Measurements from ENCODE around the gene ARID1B.
A peak's percentile ranks its signal among the peaks of the same experiment; 100 is the strongest.

Gene ARID1B

GRCh38 chr6:156833755-156834154, 56.6 kb downstream of the ARID1B start:
- H3K4me1 ChIP-seq (ENCODE audit: control insufficient read depth in 1 of 2, insufficient read depth in 2 of 2, low read length in 2 of 2), result no peaks in the 10 kb centered on the region
- H2BK12ac ChIP-seq (ENCODE audit: low read length), result no peak overlapping the region
- no peak overlapping the region for H2AK5ac ChIP-seq (ENCODE audit: low read length)
- peaks cover 4% of the 10 kb centered on the region for H3K79me2 ChIP-seq (ENCODE audit: control insufficient read depth, insufficient read depth, low read length, poor library complexity)
- H2AFZ ChIP-seq (ENCODE audit: insufficient read depth, low read length, poor library complexity), result no peak overlapping the region
- no peak overlapping the region for H3K14ac ChIP-seq (ENCODE audit: low read length)
- H3K27ac ChIP-seq (ENCODE audit: low read depth, low read length), result no peak overlapping the region
- no CpG with 5 or more reads among the region's 1 CpG for WGBS (ENCODE audit: extremely low coverage, insufficient coverage, insufficient read length)
- no peaks in the 10 kb centered on the region for H3K9me3 ChIP-seq (ENCODE audit: insufficient read depth, low read depth, low read length)
- H3K4me2 ChIP-seq (ENCODE audit: low read length), result no peak overlapping the region
- H3K23ac ChIP-seq (ENCODE audit: low read length), result no peak overlapping the region
- H2BK5ac ChIP-seq (ENCODE audit: low read depth, low read length, poor library complexity), result no peak overlapping the region
- no peak overlapping the region for H2BK120ac ChIP-seq (ENCODE audit: insufficient read depth, low read length, poor library complexity)
- no peaks in the 10 kb centered on the region for H3K79me1 ChIP-seq (ENCODE audit: low read length)
- H3K4me3 ChIP-seq (ENCODE audit: low read depth, low read length), result no peak overlapping the region
- H3K9ac ChIP-seq (ENCODE audit: low read length), result no peak overlapping the region
- no peak overlapping the region for H4K12ac ChIP-seq (ENCODE audit: low read depth, low read length)
- no peak overlapping the region for H3K4ac ChIP-seq (ENCODE audit: low read depth, low read length)
- no peak for DNase-seq
- no peak overlapping the region for H4K91ac ChIP-seq (ENCODE audit: low read depth, low read length)
- no peak overlapping the region for H4K8ac ChIP-seq (ENCODE audit: low read depth, low read length)
- no peak overlapping the region for H3K18ac ChIP-seq (ENCODE audit: low read length)
- H3K27me3 ChIP-seq (ENCODE audit: insufficient read depth, low read length), result no peaks in the 10 kb centered on the region
- H3K36me3 ChIP-seq (ENCODE audit: control insufficient read depth in 1 of 2, insufficient read depth in 2 of 2, low read length in 2 of 2), result peaks cover 9 to 11% of the 10 kb centered on the region in 2 experiments

DNA sequence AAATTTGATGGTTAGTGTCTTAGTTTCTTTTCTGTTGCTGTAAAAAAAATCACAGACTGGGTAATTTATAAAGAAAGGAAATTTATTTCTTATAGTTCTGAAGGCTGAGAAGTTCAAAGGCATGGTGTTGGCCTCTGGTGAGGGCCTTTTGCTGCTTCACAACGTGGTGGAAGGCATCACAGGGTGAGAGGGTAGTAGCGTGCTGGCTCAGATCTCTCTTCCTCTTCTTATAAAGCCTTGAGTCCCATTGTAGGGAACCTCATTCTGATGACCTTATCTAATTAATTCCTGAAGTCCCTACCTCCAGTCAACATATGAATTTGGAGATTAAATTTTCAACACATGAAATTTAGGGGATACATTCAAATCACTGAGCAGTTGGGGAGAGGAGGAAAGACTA, 62.0 kb downstream of the ARID1B start:
- WGBS (ENCODE audit: extremely low coverage, insufficient coverage, insufficient read length), result no CpG with 5 or more reads among the region's 2 CpGs
- H4K8ac ChIP-seq (ENCODE audit: low read depth, low read length), result no peak overlapping the region
- no peak overlapping the region for H3K18ac ChIP-seq (ENCODE audit: low read length)
- H3K27ac ChIP-seq (ENCODE audit: low read depth, low read length), result no peak overlapping the region
- no peaks in the 10 kb centered on the region for H3K27me3 ChIP-seq (ENCODE audit: insufficient read depth, low read length)
- no peaks in the 10 kb centered on the region for H3K9me3 ChIP-seq (ENCODE audit: insufficient read depth, low read depth, low read length)
- no peak overlapping the region for H3K14ac ChIP-seq (ENCODE audit: low read length)
- no peak overlapping the region for H2AFZ ChIP-seq (ENCODE audit: insufficient read depth, low read length, poor library complexity)
- no peak overlapping the region for H3K4me2 ChIP-seq (ENCODE audit: low read length)
- no peaks in the 10 kb centered on the region for H3K79me2 ChIP-seq (ENCODE audit: control insufficient read depth, insufficient read depth, low read length, poor library complexity)
- no peak overlapping the region for H2BK120ac ChIP-seq (ENCODE audit: insufficient read depth, low read length, poor library complexity)
- H3K4ac ChIP-seq (ENCODE audit: low read depth, low read length), result no peak overlapping the region
- H3K36me3 ChIP-seq (ENCODE audit: control insufficient read depth in 1 of 2, insufficient read depth in 2 of 2, low read length in 2 of 2), result peaks cover 5 to 8% of the 10 kb centered on the region in 2 experiments
- H3K79me1 ChIP-seq (ENCODE audit: low read length), result peaks cover 2% of the 10 kb centered on the region
- H4K91ac ChIP-seq (ENCODE audit: low read depth, low read length), result no peak overlapping the region
- H3K23ac ChIP-seq (ENCODE audit: low read length), result no peak overlapping the region
- no peak for DNase-seq
- H3K9ac ChIP-seq (ENCODE audit: low read length), result no peak overlapping the region
- H3K4me3 ChIP-seq (ENCODE audit: low read depth, low read length), result no peak overlapping the region
- H2BK12ac ChIP-seq (ENCODE audit: low read length), result no peak overlapping the region
- H4K12ac ChIP-seq (ENCODE audit: low read depth, low read length), result no peak overlapping the region
- H3K4me1 ChIP-seq (ENCODE audit: control insufficient read depth in 1 of 2, insufficient read depth in 2 of 2, low read length in 2 of 2), result peaks cover 0 to 8% of the 10 kb centered on the region in 2 experiments
- no peak overlapping the region for H2BK5ac ChIP-seq (ENCODE audit: low read depth, low read length, poor library complexity)
- H2AK5ac ChIP-seq (ENCODE audit: low read length), result no peak overlapping the region

GRCh38 chr6:156839591-156840001, 62.4 kb downstream of the ARID1B start:
- Histone ChIP-seq H3K27ac (ENCODE audit: low read depth, low read length) (no peak overlapping the region), H2AK5ac (ENCODE audit: low read length) (no peak overlapping the region), H4K12ac (ENCODE audit: low read depth, low read length) (no peak overlapping the region), H3K79me1 (ENCODE audit: low read length) (peaks cover 2% of the 10 kb centered on the region), H4K91ac (ENCODE audit: low read depth, low read length) (no peak overlapping the region), H3K23ac (ENCODE audit: low read length) (peak overlapping the region; percentile 24), H3K4me2 (ENCODE audit: low read length) (no peak overlapping the region), H3K4me1 (ENCODE audit: control insufficient read depth in 1 of 2, insufficient read depth in 2 of 2, low read length in 2 of 2) (peaks cover 0 to 8% of the 10 kb centered on the region in 2 experiments), H2BK120ac (ENCODE audit: insufficient read depth, low read length, poor library complexity) (no peak overlapping the region), H2BK5ac (ENCODE audit: low read depth, low read length, poor library complexity) (no peak overlapping the region), H3K4me3 (ENCODE audit: low read depth, low read length) (peak overlapping the region; percentile 25), H3K9ac (ENCODE audit: low read length) (no peak overlapping the region), H2AFZ (ENCODE audit: insufficient read depth, low read length, poor library complexity) (no peak overlapping the region), H3K27me3 (ENCODE audit: insufficient read depth, low read length) (no peaks in the 10 kb centered on the region), H4K8ac (ENCODE audit: low read depth, low read length) (no peak overlapping the region), H3K79me2 (ENCODE audit: control insufficient read depth, insufficient read depth, low read length, poor library complexity) (no peaks in the 10 kb centered on the region), H2BK12ac (ENCODE audit: low read length) (no peak overlapping the region), H3K18ac (ENCODE audit: low read length) (no peak overlapping the region), H3K4ac (ENCODE audit: low read depth, low read length) (no peak overlapping the region), H3K9me3 (ENCODE audit: insufficient read depth, low read depth, low read length) (no peaks in the 10 kb centered on the region), H3K36me3 (ENCODE audit: control insufficient read depth in 1 of 2, insufficient read depth in 2 of 2, low read length in 2 of 2) (peaks cover 5 to 8% of the 10 kb centered on the region in 2 experiments), H3K14ac (ENCODE audit: low read length) (no peak overlapping the region)
- DNase-seq, result no peak
- WGBS (ENCODE audit: extremely low coverage, insufficient coverage, insufficient read length), result no CpG with 5 or more reads among the region's 9 CpGs

DNA sequence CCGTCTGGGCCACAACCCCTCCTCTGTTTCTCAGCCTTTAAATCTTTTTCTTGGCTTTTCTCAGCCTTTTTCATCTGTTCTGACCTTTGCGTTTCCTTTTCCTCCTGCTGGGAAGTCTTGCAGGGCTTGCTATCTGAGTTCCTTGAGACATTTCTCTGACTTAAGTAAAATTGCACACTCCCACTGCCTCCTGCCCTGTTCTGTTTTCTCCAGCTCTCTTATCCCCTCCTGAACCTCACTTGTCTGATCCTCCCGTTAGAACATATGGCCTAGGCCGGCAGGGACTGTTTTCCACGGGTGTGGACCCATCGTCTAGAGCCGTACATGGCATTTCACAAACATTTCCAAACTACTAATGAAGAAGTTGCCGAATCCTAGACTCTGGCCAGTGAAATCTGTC, 63.0 kb downstream of the ARID1B start:
- Histone ChIP-seq H3K18ac (ENCODE audit: low read length) (no peak overlapping the region), H2AK5ac (ENCODE audit: low read length) (no peak overlapping the region), H3K36me3 (ENCODE audit: control insufficient read depth in 1 of 2, insufficient read depth in 2 of 2, low read length in 2 of 2) (peaks cover 5 to 8% of the 10 kb centered on the region in 2 experiments), H3K27ac (ENCODE audit: low read depth, low read length) (peak overlapping the region; percentile 33), H3K4me3 (ENCODE audit: low read depth, low read length) (no peak overlapping the region), H4K8ac (ENCODE audit: low read depth, low read length) (no peak overlapping the region), H3K9me3 (ENCODE audit: insufficient read depth, low read depth, low read length) (no peaks in the 10 kb centered on the region), H3K23ac (ENCODE audit: low read length) (no peak overlapping the region), H3K4me1 (ENCODE audit: control insufficient read depth in 1 of 2, insufficient read depth in 2 of 2, low read length in 2 of 2) (peaks cover 0 to 8% of the 10 kb centered on the region in 2 experiments), H3K4ac (ENCODE audit: low read depth, low read length) (no peak overlapping the region), H2BK120ac (ENCODE audit: insufficient read depth, low read length, poor library complexity) (no peak overlapping the region), H3K79me2 (ENCODE audit: control insufficient read depth, insufficient read depth, low read length, poor library complexity) (no peaks in the 10 kb centered on the region), H2BK5ac (ENCODE audit: low read depth, low read length, poor library complexity) (no peak overlapping the region), H4K12ac (ENCODE audit: low read depth, low read length) (no peak overlapping the region), H4K91ac (ENCODE audit: low read depth, low read length) (no peak overlapping the region), H3K9ac (ENCODE audit: low read length) (peak overlapping the region; percentile 5), H3K27me3 (ENCODE audit: insufficient read depth, low read length) (no peaks in the 10 kb centered on the region), H3K14ac (ENCODE audit: low read length) (no peak overlapping the region), H3K79me1 (ENCODE audit: low read length) (peaks cover 2% of the 10 kb centered on the region), H2BK12ac (ENCODE audit: low read length) (no peak overlapping the region), H2AFZ (ENCODE audit: insufficient read depth, low read length, poor library complexity) (no peak overlapping the region), H3K4me2 (ENCODE audit: low read length) (no peak overlapping the region)
- no CpG with 5 or more reads among the region's 8 CpGs for WGBS (ENCODE audit: extremely low coverage, insufficient coverage, insufficient read length)
- DNase-seq, result no peak

Data from trophoblast cell (in vitro differentiated cells and primary cell).